Posterior cingulate gyrus (tissue), 11 donors: ENCODE results near the gene C1orf21.
"Not testable (repeated sequence)": the region's sequence is repeated elsewhere in the genome, so short reads cannot be mapped to it uniquely, and the experiment has no call there.

Source experiments
- DNase-seq, 10 donors: peaks; one replicate each; pipeline versions ENCODE4 v3.0.0 to v3.0.0-alpha.2; 2020 to 2021; ENCODE audit warnings: mixed read lengths in 3 of 10
- intact Hi-C: fragments of 100-400 bp; cut with DNase I; formaldehyde crosslinking; loops from one replicate; pipeline ENCODE4 v1.15.1; 2023

Gene C1orf21

GRCh38 chr1:184577319-184577718 lies 190.5 kb downstream of the C1orf21 start:
- intact Hi-C loops = loop anchor here (5.0 kb wide), 1 partner anchor 85 kb away; no protein-coding TSS in a partner anchor
- no peak for DNase-seq

- intact Hi-C loops = no loop called here
- DNase-seq = no peak
Observed at GRCh38 chr1:184582411-184582810, 195.6 kb downstream of the C1orf21 start.

- DNase-seq = no peak
- intact Hi-C loops = no loop called here
Observed at GRCh38 chr1:184583849-184584248, 197.0 kb downstream of the C1orf21 start.

- no peak for DNase-seq
- intact Hi-C loops = no loop called here
Observed at GRCh38 chr1:184588701-184589100, 201.9 kb downstream of the C1orf21 start.

- intact Hi-C loops = no loop called here
- DNase-seq = no peak
Observed at GRCh38 chr1:184590163-184590750, 203.4 kb downstream of the C1orf21 start.

GRCh38 chr1:184593597-184593996 lies 206.8 kb downstream of the C1orf21 start:
- intact Hi-C loops = no loop called here
- no peak for DNase-seq

- no peak for DNase-seq
- intact Hi-C loops = no loop called here
Observed at GRCh38 chr1:184595596-184595995, 208.8 kb downstream of the C1orf21 start.

- intact Hi-C loops = no loop called here
- DNase-seq = no peak
Observed at GRCh38 chr1:184596950-184597645, 210.3 kb downstream of the C1orf21 start.

GRCh38 chr1:184597650-184598357 lies 211.0 kb downstream of the C1orf21 start:
- intact Hi-C loops = no loop called here
- no peak for DNase-seq

- no peak for DNase-seq
- intact Hi-C loops = no loop called here
Observed at GRCh38 chr1:184598403-184599193, 211.8 kb downstream of the C1orf21 start.

GRCh38 chr1:184604152-184604900 lies 217.5 kb downstream of the C1orf21 start:
- DNase-seq = no peak
- intact Hi-C loops = no loop called here

GRCh38 chr1:184605941-184606340 lies 219.1 kb downstream of the C1orf21 start:
- intact Hi-C loops = no loop called here
- no peak for DNase-seq

GRCh38 chr1:184606786-184607185 lies 220.0 kb downstream of the C1orf21 start:
- intact Hi-C loops = no loop called here
- DNase-seq = no peak

GRCh38 chr1:184608581-184608980 lies 221.8 kb downstream of the C1orf21 start:
- DNase-seq = no peak
- intact Hi-C loops = no loop called here

- intact Hi-C loops = no loop called here
- DNase-seq = no peak
Observed at GRCh38 chr1:184608990-184609389, 222.2 kb downstream of the C1orf21 start.

- intact Hi-C loops = no loop called here
- DNase-seq = peak in 1 of 10 donors; percentile 53
Observed at GRCh38 chr1:184610876-184611595, 224.2 kb downstream of the C1orf21 start.

- DNase-seq, intact Hi-C loops: not testable (repeated sequence)
Observed at GRCh38 chr1:184612229-184612628, 225.4 kb downstream of the C1orf21 start.

- no peak for DNase-seq
- intact Hi-C loops = no loop called here
Observed at GRCh38 chr1:184614667-184615066, 227.8 kb downstream of the C1orf21 start.

- no peak for DNase-seq
- intact Hi-C loops = no loop called here
Observed at GRCh38 chr1:184615301-184615700, 228.5 kb downstream of the C1orf21 start.

GRCh38 chr1:184616504-184616903 lies 229.7 kb downstream of the C1orf21 start:
- intact Hi-C loops = no loop called here
- no peak for DNase-seq
